ENCODE measurements around the gene TFPI. TPM values are rescaled to one million over a fixed set of nuclear protein-coding genes. Genes with fewer than 3 reads are reported as not detected.
"Not testable (repeated sequence)": the region's sequence is repeated elsewhere in the genome, so short reads cannot be mapped to it uniquely, and the experiment has no call there.

The TFPI gene
- polyA plus RNA-seq, 3 donors = 39.9 to 43.3 (median 41.3) TPM

DNA sequence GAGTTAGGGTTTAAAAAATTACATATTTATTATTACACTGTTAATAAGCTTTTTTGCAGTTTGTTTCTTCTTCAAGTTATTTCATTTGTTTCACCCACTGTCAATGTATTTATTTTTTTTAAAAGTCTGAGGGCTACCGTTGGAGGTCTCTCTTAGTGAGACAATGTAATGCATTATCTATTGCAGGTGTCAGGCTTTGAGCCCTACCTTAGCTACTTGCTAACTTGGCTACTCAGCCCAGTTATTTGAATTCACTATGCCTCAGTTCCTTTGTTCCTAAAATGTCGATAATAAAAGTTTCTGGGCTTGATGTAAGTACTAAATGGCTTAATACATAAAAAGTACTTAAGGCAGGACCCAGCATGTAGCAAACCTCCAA lies 458 bp upstream of the TFPI start:
- no peak for DNase-seq (ENCODE audit: low read depth in 3 of 3, low spot score in 2 of 3)

DNA sequence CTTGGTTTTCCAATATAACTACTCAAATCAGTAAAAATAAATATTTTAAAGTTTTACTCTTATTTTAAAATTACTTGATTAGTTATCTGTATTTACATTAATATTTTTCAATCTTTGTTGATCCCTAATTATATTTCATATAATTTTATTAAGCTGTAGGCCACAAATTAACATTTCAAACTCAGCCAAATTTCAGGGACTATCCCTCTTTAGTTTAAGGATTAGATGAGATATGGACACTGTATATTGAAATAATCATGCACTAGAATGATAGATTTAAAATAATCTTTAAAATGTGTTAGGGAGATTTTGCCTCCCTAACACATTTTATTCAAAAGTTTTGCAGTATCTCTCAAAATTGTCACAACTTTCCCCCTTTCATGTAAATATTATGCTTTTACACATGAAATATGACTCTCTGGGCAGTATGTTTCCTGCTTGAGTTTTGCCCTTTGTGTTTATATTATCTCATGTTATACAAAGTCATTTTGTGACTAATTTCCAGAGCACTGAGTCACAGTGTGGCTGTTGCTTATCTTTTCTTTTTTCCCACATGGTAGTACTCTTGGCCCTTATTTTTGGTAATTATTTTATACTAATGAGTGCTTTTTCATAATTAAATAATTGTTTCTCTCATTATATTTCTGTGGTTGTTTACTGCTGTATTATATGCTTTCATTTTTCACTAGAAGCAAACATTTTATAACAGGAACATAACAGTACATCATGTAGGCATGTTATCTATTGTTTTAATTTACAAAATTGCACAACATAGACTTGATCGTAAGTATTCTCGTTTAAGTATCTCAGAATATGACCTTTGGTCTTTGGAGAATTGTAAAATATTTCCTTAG lies 1.2 kb downstream of the TFPI start:
- no peak for DNase-seq (ENCODE audit: low read depth in 3 of 3, low spot score in 2 of 3)

DNA sequence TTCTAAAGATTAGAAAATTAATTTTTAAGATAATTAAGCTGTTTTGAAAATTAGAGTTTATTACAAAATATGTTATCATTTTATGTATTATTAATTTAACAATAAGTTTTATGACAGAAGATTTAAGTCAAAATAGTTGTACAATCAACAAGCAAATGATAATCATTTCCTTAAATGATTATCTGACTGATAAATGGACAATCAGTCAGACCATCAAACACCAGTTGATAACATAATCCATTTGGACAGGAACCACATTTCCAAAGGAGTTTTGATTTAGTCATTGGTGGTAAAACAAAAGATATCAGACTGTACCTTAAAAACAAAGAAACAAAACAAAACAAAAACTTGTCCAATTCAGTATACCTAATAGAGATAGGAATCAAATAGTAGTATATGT lies 1.9 kb downstream of the TFPI start:
- DNase-seq (ENCODE audit: low read depth in 3 of 3, low spot score in 2 of 3) = no peak

DNA sequence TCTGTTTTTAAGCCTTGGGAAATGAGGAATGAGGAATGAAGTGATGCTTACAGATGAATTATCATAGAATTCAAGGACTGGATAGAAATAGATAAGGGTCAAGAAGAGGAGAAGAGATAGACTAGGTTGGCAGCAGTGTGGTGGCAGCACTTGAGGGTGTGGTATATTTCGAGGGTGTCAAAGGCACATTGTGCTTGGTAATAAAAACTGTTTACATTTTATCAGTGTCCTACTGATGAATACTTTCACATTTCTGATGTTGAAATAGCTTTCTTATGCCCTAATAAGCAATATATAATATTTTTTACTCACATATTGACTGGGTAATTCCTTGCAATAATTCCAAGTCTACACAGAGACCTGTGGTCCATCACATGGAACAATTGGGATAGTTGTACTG lies 3.4 kb downstream of the TFPI start:
- no peak for DNase-seq (ENCODE audit: low read depth in 3 of 3, low spot score in 2 of 3)

DNA sequence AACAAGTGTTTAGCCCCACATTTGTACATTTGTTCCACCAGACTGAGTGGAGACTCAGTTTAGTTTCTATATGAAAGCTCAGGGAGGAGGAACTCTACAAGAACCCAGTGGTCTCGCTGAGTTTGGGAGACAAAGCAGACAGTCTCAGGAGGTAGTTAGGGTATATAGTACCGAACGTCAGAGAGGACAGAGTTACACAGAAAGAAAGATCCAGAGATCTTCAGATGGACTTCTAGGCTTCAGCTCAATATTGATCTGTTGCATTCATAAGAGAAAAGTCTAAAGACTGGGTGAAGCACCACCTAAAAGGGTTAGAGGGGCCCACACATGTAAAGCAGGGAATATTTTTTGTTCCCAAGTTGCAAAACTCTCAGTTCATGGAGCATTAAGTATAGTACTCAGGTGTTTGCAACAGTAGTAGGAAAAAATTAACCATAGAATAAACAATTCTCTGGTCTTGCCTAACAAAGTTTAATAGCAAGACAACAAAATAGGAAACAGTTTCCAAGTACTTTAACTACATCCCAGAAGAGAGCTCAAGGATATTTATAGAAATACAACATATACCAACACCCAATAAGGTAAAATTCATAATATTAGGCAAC lies 4.2 kb downstream of the TFPI start:
- DNase-seq (ENCODE audit: low read depth in 3 of 3, low spot score in 2 of 3) = no peak

DNA sequence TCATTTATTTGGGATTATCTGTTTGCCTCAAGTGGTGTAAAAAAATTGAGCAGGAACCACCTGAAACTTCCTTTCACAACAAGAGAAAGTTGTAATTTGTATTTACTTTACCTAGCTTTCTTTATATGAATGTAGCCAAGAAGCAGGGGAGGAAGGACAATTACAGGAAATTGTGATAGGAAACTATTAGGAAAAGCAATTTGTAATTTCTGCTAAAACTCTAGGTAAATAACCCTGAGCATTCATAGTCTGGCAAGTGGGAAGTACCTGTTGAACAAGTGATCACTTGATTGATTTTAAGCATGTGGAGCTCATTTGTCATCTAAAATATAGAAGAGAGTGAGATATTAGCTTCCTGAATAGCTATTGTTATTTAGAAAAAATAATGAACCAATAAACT lies 5.0 kb downstream of the TFPI start:
- DNase-seq (ENCODE audit: low read depth in 3 of 3, low spot score in 2 of 3) = no peak

DNA sequence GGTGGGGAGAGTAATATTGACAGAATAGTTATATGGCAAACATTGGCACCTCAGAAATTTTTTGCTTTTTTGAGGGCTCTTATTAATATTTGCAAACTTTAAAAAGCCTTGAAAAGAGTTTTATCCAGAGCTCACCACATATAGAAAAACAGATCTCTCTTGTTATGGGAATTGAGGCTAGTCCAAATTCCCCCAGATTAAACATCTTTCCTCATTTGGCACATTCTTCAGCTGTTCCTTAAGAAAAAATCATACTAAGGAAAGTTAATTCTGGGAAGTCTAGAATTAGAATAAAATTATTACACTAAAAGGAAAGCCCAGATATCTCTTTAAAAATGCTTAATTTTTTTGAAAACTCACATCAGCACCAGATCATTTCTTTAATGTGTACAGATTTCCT lies 5.6 kb downstream of the TFPI start:
- DNase-seq (ENCODE audit: low read depth in 3 of 3, low spot score in 2 of 3) = no peak

DNA sequence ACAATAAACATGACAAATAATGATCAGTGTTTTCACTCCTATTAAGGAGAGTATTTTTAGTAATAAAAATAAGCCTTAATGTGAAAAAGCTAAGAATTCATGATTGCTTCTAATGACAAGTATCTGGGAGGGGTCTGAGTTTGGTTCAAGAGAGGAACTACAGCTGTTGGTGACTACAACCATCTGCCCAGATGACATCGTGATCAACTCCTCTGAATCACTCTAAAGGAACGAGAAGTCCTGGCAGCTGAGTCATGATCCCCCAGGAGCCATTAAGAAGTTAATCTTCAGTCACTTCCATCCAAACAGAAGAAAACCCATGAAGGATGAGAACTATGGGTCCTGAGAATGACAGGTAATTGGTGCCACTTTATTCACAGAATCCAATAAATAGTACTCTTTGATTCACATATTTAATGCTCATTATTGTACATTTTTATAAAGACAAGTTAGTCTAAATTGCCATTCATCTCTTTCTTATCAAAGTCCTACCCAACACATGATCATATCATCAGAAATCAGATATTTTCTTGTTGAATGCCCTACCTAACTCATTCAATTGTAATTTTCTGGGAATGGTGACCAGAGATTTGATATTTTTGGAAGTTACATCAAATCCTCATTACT lies 6.8 kb downstream of the TFPI start:
- no peak for DNase-seq (ENCODE audit: low read depth in 3 of 3, low spot score in 2 of 3)

DNA sequence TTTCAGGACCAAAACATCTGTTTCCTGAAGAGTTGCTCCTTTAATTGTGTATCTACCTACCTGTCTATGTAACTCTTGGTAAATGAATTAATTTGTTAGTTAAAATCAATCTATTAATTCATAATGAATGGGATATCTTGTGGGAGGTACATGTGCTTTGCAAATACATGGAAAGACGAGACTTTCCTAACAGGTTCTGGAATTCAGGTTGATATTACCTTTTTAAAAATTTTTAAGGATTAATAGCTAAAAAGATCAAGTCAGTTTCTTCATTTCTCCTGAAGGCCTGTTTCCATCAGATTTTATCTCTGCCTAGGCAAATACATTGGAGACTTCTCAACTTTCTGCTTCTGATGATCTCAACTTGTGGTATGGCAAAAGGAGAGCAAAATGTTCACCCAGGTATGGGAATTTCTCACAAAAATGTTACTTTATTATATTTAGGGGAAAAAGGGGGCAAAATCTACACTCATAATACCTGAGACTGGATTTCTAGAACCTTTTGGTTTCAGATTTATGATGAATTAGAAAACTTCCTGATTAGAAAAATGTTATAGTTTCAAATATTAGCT lies 7.4 kb downstream of the TFPI start:
- no peak for DNase-seq (ENCODE audit: low read depth in 3 of 3, low spot score in 2 of 3)

DNA sequence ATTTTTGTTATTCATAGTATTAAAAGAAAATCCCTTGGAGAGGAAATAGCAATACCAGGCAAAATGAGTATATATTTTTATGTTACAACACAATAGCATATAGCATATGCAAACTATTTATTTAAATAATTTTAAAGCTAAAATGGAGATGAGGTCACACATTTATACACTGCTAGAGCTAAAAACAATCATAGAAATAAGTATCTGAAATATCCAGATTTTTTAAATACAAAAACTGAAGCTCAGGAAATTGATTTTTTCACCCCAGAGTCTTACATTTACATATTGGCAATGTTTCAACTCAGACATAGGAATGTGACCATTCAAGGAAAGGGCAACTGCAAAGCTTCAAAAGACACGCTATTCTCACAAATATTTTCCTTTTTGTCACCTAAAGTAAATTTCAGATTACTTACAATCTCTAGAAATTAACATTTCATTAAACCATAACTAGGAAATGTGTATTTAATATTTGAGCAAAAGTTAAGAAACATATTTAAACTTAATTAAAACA lies 8.9 kb downstream of the TFPI start:
- DNase-seq (ENCODE audit: low read depth in 3 of 3, low spot score in 2 of 3) = no peak

DNA sequence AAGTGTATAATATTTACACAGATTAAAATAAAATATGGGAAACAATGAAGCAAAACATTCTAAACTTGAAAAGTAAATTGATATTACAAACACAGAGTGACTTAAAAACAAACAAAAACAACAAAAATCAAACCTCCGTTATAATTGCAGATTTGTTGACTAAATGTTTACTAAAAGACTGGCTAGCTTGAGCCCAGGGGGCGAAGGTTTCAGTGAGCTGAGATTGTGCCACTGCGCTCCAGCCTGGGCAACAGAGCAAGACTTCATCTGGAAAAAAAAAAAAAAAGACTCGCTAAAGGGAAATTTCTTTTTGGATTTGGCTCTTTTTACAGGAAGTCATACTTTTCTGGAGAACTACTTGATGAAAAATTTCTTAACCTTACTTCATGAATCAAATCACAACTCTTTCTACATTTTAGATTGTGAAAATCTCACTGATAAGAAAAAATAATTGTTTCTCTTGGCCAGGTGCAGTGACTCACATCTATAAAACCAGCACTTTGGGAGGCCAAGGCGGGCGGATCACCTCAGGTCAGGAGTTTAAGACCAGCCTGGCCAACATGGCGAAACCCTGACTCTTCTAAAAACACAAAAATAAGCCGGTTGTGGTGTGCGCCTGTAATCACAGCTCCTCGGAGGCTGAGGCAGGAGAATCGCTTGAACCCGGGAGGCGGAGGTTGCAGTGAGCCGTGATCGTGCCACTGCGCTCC lies 9.7 kb downstream of the TFPI start:
- no peak for DNase-seq (ENCODE audit: low read depth in 3 of 3, low spot score in 2 of 3)

DNA sequence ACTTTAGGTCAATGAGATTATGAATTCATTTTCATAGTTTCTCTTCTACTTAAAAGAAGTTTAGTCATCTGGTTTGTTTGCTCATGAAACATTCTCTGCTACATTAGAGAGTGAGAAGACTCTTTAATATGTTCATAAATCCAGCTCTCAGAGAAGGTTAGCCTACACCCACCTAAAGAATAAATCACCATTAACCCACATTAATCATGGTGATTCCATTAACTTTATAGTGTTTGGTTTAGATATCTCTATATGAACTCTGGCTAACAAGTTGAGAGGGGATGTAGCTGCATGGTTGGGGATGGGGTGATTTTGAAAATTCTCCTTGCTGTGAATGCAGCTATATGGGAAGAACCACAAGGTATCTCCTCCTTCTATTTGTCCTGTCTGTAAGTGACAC lies 10.7 kb downstream of the TFPI start:
- DNase-seq (ENCODE audit: low read depth in 3 of 3, low spot score in 2 of 3) = no peak

DNA sequence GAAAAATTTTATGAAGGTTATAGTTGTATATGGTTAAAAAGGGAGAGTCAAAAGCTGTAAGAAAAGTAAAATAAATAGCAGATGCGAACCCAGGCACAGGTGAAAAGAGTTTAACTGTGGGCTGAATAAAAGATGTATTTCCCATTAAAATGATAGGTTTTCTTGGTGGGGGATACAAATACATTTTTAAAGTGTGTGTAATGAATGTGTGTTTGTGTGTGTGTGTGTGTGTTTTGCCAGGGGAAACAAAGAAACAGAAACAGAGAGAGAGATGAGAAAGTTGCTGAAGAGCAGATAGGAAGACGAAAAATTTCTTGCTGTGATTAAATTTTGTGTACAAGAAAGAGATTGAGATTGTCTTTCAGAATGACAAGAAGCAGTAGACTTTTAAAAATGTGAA lies 12.1 kb downstream of the TFPI start:
- DNase-seq (ENCODE audit: low read depth in 3 of 3, low spot score in 2 of 3) = no peak

DNA sequence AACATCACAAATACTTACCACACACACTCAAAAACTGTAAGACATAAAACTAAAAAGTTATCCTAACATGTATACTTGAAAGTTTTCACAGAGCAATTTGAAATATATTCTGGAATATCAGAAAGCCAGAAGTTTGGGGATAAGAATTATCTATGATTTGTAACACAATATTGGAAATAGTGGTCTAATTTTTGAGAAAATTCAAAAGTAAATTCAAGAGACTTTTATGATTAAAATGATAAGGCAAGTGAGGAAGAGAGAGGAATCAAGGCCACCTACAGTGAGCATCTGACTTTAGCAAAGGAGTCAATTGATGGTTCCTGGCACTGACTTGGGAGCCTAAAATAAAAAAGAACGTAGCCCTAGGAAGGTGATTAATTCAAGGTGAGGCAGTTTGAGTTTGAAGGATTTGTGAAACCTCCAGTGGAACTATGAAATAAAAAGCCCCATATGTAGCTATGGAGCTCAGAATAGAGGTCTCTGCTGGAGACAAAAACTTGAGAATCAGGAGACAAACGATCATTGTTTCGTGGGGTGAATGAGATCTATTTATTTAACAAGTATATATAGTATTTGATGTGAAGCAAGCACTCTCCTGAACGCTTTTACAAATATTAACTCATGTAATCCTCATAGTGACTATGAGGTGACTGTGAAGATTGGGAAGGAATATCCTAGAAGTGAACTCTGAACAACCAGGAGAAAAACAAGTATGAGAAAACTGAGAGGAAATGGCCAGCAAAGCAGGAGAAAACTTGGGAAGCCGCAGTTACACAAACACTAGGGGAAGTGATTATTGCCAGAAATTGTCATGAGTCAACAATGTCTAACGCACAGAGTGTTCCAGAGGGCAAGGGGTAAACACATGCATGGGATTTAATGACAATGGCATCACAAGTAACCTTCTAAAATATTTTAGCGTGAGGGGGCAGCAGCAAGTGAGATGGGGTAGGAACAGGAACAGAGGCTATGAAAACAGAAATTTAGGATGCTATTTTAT lies 12.8 kb downstream of the TFPI start:
- no peak for DNase-seq (ENCODE audit: low read depth in 3 of 3, low spot score in 2 of 3)

DNA sequence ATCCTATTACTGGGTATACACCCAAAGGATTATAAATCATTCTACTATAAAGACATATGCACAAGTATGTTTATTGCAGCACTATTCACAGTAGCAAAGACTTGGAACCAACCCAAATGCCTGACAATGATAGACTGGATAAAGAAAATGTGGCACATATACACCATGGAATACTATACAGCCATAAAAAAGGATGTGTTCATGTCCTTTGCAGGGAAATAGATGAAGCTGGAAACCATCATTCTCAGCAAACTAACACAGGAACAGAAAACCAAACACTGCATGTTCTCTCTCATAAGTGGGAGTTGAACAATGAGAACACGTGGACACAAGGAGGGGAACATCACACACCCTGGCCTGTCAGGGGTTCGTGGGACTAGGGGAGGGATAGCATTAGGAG lies 16.0 kb downstream of the TFPI start:
- DNase-seq (ENCODE audit: low read depth in 3 of 3, low spot score in 2 of 3) = not testable (repeated sequence)

DNA sequence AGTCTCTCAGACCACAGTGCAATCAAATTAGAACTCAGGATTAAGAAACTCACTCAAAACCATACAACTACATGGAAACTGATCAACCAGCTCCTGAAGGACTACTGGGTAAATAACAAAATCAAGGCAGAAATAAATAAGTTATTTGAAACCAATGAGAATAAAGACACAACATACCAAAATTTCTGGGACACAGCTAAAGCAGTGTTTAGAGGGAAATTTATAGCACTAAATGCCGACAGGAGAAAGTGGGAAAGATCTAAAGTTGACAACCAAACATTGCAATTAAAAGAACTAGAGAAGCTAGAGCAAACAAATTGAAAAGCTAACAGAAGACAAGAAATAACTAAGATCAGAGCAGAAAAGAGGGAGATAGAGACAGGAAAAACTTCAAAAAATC lies 18.9 kb downstream of the TFPI start:
- DNase-seq (ENCODE audit: low read depth in 3 of 3, low spot score in 2 of 3) = not testable (repeated sequence)

DNA sequence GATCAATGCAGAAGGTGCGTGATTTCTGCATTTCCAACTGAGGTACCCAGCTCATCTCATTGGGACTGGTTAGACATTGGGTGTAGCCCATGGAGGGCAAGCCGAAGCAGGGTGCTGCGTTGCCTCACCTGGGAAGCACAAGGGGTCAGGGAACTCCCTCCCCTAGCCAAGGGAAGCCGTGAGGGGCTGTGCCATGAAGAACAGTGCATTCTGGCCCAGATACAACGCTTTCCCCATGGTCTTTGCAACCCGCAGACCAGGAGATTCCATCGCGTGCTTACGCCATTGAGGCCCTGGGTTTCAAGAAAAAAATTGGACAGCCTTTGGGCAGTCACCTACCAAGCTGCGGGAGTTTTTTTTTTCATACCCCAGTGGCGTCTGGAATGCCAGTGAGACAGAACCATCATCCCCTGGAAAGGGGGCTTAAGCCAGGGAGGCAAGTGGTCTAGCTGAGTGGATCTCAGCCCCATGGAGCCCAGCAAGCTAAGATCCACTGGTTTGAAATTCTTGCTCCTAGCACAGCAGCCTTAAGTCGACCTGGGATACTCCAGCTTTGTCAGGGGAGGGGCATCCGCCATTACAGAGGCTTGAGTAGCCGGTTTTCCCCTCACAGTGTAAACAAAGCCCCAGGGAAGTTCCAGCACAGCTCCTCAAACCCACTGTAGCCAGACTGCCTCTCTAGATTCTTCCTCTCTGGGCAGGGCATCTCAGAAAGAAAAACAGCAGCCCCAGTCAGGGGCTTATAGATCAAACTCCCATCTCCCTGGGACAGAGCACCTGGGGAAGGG lies 21.7 kb downstream of the TFPI start:
- no peak for DNase-seq (ENCODE audit: low read depth in 3 of 3, low spot score in 2 of 3)

DNA sequence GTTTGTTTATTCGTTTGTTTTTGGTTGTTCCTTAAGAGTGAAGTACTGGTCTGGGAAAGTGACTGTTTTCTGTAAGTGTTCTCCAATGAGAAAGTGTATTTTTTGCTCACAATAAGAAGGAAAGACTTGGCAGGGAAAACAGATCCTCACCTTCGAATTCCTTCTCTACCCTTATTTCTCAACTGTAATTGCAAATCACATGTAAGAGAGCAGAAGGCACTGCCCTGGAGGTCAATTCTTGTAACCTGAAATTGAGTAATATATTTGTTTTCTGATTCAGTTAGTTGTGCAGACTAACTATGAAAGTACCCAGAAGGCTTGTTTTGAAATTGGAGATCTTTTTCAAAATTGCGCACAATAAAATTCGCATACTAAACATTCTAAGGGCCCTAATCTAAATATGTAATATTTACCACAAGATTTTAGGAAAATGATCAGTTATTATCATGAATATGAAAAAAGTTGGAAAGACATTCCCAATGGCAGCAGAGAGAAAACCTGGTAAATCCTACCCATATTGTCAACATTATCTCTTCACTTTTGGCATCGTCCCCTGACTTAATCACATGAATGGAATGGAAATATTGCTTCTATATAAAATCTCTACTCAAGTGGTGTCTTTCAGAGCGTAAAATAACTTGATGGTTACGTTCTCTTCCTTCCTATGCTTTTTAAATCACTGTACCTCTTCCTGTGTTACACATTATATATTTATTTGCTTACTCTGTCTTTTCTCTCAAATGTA lies 24.1 kb downstream of the TFPI start:
- no peak for DNase-seq (ENCODE audit: low read depth in 3 of 3, low spot score in 2 of 3)

Data from right renal cortex interstitium (tissue), 3 donors.